Renal pelvis (tissue), 4 donors: ENCODE results near the gene SEC23IP. TPM values are rescaled to one million over a fixed set of nuclear protein-coding genes. Genes with fewer than 3 reads are reported as not detected.
"Not testable (repeated sequence)": the region's sequence is repeated elsewhere in the genome, so short reads cannot be mapped to it uniquely, and the experiment has no call there.

Source experiments
- DNase-seq: peaks from one replicate; pipeline ENCODE4 v3.0.0-alpha.2; 2013
- polyA plus RNA-seq, 3 donors: library from polyadenylated mRNA; unstranded; fragments of 120-200 nt; gene quantifications; one replicate each; pipeline ENCODE4 v1.2.1, GENCODE V29; 2013; ENCODE audit not compliant: insufficient read length in 3 of 3

The SEC23IP gene
- polyA plus RNA-seq, 3 donors = 67.7 to 73.6 (median 70.5) TPM

DNA sequence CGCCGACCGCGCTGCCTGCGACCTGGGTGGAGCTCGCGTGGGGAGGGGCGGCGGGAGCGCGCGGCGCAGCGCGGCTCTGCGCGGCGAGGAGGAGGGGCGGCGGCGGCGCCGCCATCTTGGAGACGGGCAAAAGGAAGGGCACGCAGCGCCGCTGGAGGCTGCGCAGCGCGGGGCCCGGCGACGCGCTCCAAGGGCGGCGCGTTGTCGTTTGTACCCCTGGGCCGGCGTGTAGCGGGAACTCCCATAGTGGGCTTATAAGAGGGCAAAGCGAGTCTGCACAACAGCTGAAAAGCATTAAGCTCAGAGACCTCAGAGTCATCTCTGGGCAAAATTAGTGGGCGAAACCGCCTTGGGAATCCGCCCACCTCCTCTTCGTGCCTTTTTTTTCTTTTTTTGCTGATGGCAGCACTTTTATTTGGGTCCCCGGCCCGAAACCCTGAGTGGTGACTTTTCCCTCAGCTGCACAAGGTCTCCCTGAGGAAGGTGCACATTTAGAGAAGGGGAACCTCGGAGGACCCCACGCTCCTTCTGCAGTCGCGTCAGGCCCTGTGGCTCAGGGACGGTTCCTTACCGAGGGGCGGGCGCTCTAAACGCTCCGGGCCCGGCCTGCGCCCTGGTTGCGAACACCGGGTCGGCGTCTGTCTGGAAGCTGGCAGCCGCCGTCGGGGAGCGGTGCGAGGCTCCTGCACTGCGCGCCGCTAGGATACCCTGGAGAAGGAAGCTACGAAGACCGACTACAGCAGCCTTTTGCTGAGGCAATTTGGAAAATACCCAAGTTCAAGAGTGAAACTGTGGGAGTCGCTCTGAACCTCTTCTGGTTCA lies 19.5 kb upstream of the SEC23IP start:
- peak; percentile 89 for DNase-seq

DNA sequence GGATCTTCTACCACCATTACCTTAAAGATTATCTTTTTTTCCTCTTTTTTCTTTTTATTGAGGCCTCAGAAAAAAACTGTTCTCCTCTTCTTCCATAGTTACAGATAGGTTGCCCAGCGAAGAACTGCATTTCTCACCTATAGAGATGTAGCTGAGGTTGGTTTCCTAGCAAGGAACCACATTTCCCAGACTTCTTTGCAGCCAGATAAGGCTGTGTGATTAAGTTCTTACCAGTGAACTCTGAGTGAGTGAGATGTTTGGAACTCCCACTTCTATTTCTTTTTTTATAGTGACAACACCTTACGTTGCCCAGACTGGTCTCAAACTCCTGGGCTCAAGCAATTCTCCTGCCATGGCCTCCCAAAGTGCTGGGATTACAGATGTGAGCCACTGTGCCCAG lies 14.0 kb upstream of the SEC23IP start:
- DNase-seq = no peak

DNA sequence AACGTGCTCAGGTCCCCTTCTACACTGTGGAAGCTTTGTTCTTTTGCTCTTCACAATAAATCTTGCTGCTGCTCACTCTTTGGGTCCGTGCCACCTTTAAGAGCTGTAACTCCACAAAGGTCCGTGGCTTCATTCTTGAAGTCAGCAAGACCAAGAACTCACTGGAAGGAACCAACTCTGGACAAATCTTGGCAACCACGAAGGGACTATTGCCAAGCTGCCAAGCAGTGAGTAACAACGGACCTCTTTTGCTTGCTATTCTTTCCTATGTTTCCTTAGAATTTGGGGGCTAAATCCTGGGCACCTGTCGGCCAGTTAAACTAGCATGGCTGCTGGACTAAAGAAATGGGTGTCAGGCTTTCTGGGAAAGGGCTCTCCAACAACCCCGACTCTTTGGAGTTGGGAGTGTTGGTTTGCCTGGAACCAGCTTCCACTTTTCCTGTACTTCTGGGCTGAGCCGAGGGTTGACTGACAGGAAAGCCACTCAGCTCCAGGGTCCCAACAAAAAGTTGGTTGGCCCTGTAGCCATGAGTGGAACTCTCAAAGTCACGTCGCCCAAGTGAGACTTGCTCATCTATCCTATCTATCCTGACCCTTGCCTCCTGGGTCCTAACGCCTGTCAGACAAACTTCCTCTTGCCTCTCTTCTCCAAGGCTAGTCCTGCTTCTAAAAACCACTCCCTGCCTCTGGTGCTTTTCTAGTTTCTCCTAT lies 8.5 kb upstream of the SEC23IP start:
- not testable (repeated sequence) for DNase-seq

DNA sequence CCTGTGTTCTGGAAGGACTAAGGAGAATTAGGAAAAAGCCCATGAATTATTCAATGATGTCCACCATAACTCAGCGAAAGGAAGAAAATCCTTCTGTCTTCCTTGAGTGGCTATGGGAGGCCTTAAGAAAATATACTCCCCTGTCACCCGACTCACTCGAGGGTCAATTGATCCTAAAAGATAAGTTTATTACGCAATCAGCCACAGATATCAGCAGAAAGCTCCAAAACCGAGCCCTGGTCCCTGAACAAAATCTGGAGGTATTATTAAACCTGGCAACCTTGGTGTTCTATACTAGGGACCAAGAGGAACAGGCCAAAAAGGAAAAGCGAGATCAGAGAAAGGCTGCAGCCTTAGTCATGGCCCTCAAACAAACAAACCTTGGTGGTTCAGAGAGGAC lies 6.5 kb upstream of the SEC23IP start:
- DNase-seq = not testable (repeated sequence)

DNA sequence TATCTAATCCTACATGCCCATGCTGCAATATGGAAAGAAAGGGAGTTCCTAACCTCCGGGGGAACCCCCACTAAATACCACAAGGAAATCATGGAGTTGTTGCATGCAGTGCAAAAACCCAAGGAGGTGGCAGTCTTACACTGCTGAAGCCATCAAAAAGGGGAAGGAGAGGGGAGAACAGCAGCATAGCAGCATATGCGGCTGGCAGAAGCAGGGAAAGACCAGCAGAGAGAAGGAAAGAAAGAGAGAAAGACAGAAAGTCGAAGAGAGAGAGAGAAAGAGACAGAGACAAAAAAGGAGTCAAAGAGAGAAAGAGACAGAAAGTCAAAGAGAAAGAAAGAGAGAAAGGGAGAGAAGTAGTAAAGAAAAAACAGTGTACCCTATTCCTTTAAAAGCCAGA lies 3.8 kb upstream of the SEC23IP start:
- not testable (repeated sequence) for DNase-seq

DNA sequence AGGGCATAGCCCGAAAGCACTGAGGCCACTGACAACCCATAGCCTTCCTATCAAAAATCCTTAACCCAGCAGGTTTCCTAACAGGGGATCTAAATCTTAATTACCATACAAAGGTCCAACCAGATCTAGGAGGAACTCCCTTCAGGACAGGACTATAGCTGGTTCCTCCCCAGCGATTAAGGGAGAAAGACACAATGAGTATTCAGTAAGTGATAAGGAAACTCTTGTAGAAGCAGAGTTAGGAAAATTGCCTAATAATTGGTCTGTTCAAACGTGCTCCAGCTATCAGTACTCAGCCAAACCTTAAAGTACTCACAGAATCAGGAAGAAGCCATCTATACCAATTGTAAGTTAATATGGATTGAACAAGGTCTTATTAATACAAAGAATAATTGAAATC lies 3.3 kb upstream of the SEC23IP start:
- not testable (repeated sequence) for DNase-seq

DNA sequence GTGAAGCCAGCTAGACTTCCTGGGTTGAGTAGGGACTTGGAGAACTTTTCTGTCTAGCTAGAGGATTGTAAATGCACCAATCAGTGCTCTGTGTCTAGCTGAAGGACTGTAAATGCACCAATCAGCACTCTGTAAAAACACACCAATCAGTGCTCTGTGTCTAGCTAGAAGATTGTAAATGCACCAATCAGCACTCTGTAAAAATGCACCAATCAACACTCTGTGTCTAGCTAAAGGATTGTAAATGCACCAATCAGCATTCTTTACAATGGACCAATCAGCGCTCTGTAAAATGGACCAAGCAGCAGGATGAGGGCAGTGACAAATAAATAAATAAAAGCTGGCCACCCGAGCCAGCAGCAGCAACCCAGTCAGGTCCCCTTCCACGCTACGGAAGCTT lies 2.2 kb upstream of the SEC23IP start:
- not testable (repeated sequence) for DNase-seq

DNA sequence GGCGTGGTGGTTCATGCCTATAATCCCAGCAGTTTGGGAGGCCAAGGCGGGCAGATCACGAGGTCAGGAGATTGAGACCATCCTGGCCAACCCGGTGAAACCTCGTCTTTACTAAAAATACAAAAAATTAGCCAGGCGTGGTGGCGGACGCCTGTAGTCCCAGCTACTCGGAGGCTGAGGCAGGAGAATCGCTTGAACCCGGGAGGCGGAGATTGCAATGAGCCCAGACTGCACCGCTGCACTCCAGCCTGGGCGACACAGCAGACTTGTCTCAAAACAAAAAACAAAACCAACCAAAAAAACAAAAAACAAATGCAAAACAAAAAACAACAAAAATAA lies 712 bp upstream of the SEC23IP start:
- not testable (repeated sequence) for DNase-seq

DNA sequence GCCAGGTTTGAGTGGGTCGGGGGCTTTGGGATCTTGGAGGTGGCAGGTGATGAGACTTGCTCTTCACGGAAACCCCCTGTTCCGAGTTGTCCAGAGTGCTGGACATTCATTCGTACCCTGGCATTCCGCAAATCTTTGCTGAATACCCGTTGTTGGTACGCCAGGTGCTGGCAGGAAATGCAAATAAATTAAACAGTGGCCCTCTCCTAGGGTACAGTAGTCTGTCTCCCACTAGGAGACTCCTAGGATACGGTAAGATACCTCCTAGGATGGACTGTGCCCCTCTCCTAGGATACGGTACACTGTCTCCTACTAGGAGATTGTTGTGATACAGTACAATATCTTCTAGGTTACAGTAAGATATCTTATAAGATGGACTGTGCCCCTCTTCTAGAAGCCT lies 544 bp downstream of the SEC23IP start:
- no peak for DNase-seq

DNA sequence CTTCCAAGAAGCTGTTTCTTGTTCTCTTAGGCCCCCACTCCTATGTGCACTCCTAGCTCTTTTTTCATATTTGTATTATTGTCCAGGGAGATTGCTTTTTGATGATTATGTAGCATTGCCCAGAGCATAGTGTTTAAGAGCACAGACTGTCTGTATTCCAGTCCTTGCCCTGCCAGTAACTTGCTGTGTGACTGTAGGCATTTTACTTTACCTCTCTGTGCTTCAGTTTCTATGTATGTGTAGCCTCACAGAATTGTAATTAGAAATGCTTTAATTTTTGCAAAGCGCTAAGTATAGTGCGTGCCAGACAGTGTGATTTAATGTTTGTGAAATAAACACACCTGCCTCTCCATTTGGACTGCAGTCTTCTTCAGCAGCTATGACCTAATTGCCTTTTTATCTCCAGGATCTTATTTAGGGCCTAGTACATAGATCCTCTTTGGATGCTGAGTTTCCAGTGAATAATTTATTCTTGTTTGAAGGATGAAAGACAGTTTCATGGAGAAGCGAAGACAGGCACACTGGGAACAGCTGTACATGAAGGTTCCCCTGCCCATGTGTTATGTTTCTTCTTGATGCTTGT lies 1.4 kb downstream of the SEC23IP start:
- DNase-seq = no peak

DNA sequence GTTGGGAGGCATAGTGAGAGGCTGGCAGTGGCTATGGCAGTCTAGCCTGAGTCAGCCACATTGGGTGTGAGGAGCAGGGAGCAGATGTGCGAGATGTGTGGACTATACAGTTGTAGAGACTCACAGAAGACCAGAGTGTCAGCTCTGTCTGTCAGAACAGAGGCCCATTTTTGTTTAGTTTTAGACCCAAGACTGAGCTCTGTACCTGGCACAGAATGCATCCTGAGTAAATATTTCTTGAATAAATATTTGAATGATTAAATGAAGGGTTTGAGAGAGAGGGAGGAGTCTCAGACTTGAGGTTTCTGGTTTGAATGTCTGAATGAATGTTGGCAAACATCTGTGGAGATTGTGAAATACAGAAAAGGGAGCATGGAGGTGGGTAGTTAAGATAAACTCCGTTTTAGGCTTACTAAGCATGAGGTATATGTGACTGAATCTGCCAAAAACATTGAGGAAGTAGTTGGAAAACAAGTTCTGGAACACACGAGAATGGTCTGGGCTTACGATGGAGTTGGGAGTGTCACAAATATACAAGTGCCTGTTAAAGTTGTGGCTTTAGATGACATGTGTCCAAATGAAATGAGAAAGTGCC lies 3.6 kb downstream of the SEC23IP start:
- DNase-seq = no peak

DNA sequence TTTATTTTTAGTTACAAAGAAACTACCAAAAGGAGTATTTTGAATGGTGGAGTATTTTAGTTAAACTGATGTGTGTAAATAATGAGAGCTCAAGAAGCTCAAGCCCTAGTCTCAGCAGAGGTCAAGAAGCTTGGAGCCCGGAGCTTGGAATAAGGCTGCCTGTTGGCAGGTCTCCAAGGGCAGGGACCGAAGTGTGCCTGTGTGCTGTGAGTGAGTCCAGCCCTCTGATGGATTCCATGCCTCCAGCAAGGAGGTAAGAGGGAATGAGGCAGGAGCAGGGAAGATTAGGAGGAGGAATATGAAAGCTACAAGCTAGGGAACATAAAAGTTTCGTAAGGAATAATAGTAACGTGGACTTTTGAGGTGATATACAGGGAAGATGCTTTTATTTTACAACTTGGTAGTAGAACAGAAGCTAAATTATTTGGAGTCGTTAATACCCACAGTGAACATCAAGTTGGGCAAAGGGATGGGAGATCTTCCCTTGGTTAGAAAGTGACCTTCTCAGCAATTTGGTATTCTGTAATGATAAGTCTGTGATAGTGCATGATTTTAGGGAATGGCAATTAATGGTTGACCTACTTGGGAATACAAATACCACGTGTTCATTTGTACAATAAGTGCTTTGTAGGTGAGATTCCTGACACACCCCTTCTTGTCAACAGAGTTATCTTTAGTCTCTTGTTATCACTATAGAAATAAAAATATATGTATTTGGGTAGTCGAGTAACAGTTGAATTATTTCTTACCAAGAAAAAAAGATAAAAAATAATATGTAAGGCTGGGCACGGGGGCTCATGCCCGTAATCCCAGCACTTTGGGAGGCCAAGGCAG lies 4.6 kb downstream of the SEC23IP start:
- DNase-seq = peak; percentile 37

DNA sequence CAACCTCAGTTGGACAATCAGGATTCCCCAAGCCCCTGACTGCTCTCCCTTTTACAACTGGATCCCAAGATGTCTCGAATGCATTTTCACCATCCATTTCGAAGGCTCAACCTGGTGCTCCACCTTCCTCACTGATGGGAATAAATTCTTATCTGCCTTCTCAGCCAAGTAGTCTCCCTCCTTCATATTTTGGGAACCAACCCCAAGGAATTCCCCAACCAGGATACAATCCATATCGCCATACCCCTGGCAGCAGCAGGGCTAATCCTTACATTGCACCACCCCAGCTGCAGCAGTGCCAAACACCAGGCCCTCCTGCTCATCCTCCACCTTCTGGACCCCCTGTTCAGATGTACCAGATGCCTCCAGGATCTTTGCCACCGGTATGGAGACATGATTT lies 6.0 kb downstream of the SEC23IP start:
- no peak for DNase-seq

DNA sequence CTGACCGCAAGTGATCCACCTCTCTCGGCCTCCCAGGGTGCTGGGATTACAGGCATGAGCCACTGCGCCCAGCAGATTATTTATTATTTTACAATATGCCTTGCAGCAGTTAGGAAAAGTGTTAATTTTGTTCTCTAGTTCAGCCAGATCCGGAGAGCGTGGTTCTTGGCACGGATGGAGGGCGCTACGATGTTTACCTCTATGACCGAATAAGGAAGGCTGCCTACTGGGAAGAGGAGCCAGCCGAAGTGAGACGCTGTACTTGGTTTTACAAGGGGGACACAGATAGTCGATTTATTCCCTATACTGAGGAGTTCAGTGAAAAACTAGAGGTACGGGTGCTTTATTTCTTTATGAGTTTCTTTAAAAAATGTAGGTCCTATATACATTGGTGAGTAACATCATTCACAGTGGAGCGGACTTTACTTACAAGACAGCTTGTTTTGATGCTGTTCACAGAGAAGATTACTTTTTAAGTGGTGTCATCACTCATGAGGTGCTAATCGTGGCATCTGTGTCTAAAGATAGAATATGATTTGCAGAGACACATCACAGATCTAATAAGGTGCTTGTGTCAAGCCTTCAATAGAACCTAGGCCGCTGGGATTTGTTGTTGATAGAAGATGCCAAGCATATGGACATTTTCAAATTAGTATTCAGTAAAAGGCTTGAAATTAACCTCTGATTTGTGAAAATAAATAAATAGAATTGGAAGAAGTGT lies 11.6 kb downstream of the SEC23IP start:
- DNase-seq = no peak

DNA sequence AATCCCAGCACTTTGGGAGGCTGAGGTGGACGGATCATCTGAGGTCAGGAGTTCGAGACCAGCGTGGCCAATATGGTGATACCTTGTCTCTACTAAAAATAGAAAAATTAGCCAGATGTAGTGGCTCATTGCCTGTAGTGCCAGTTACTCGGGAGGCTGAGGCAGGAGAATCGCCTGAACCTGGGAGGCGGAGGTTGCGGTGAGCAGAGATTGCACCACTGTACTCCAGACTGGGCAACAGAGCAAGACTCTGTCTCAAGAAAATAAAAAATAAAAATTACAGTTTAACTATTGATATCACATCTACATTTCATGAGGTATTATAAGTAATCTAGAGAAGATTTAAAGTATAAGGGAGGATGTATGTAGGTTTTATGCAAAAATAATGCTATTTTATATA lies 15.2 kb downstream of the SEC23IP start:
- DNase-seq = not testable (repeated sequence)

DNA sequence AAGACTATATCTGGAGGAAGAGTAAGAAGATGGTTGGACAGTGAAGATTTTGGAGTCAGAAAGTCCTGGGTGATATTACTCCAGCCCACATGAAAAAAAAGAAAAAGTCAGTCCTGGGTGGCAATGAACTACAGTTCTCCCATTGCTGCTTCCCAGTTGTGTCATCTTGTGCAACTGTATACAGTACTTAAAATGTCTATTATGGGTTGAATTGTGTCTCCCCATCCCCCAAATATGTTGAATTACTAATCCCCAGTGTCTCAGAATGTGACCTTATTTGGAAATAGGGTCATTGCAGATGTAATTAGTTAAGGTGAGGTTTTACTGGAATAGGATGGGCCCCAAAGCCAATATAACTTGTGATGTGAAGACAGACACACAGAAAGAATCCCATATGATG lies 15.6 kb downstream of the SEC23IP start:
- no peak for DNase-seq

DNA sequence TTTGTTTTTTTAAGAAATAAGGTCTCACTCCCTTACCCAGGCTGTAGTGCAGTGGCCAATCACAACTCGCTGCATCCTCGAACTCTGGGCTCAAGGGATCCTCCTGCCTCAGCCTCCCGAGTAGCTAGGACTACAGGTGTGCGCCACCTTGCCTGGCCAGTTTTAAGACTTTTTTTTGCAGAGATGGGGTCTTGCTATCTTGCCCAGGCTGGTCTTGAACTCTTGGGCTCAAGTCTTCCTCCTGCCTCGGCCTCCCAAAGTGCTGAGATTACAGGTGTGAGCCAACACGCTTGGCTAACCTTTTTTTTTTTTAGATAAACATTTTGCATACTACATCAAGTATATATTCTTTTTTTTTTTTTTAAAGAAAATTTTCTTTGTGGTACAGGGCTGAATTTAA lies 18.2 kb downstream of the SEC23IP start:
- DNase-seq = no peak

DNA sequence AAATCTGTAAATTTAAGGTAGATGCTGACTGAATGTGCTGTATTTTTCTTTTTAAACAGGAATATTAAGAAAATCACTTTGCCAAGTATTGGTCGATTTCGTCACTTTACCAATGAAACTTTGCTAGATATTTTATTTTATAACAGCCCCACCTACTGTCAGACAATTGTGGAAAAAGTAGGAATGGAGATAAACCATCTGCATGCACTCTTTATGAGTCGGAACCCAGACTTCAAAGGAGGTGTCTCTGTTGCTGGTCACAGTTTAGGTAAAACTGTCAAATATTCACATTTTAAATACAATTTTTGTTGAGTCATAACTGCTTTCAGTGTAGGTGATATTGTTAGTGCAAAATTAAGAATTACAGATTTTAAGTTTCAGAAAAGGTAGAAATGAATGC lies 25.2 kb downstream of the SEC23IP start:
- no peak for DNase-seq

DNA sequence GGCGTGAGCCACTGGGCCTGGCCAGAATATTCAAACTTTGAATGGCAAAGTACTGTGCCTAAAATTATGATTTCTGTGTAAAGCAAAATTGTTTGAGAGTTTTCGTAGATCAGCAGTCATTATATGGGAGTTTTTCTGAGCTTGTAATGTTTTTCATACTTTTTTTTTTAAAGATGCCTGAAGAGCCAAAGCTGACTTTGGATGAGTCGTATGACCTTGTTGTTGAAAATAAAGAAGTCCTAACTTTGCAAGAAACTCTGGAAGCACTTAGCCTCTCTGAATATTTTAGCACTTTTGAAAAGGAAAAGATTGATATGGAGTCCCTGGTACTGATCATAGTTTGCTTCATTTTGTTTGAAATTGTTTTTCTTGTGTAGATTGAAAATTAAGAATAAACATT lies 26.7 kb downstream of the SEC23IP start:
- no peak for DNase-seq

DNA sequence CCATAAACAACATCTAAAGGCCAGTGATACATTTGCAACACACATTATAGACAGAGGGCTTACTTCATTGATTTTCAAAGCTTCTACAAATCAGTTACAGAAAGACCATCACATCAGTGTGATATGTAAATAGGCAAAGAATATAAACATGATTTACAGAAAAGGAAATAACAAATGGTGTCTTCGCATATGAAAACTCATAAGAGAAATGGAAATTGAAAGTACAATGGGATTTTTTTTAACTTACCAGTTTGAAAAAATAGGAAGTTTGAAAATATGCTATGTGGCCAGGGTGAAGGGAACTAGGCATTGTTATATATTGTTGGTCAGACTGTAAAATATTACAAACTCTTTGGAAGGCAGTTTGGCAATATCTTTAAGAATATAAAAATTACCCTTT lies 27.3 kb downstream of the SEC23IP start:
- DNase-seq = no peak

DNA sequence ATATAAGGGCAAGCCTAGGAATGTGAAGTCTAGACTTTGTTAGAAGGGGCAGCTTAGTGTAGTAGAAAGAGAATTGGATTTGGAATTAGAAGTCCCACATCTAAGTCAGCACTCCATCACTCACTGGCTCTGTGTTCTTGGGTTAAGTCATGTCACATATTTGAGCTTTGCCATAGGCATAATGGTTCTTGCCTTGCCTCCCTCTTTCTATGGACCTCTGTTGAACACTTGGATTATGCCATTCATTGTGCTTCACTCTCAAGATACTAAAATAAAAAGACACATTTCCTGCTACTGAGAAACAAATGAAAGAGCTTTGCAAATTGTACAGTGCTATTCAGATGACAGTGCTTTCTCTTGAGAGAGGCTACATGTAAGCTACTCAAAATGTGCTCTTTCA lies 35.9 kb downstream of the SEC23IP start:
- DNase-seq = no peak
